NCI-H187 treated with DMSO at 0.1 percent for 48 hours (cell line): Measurements from ENCODE around the gene LRP3.
"Not testable (repeated sequence)": the region's sequence is repeated elsewhere in the genome, so short reads cannot be mapped to it uniquely, and the experiment has no call there.

ENCODE experiments used
- DNase-seq: peaks from one replicate; lab custom pipeline; 2025; lab: John Stamatoyannopoulos, UW

LRP3 gene, protein sequence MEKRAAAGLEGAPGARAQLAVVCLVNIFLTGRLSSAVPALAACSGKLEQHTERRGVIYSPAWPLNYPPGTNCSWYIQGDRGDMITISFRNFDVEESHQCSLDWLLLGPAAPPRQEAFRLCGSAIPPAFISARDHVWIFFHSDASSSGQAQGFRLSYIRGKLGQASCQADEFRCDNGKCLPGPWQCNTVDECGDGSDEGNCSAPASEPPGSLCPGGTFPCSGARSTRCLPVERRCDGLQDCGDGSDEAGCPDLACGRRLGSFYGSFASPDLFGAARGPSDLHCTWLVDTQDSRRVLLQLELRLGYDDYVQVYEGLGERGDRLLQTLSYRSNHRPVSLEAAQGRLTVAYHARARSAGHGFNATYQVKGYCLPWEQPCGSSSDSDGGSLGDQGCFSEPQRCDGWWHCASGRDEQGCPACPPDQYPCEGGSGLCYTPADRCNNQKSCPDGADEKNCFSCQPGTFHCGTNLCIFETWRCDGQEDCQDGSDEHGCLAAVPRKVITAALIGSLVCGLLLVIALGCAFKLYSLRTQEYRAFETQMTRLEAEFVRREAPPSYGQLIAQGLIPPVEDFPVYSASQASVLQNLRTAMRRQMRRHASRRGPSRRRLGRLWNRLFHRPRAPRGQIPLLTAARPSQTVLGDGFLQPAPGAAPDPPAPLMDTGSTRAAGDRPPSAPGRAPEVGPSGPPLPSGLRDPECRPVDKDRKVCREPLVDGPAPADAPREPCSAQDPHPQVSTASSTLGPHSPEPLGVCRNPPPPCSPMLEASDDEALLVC

GRCh38 chr19:33193865-33194362 is at the start of gene LRP3:
Gene LRP3 (plus strand): TSS chr19:33194330. CDS start chr19:33194786, 456 bp downstream.
- DNase-seq: no peak

- no peak for DNase-seq
These were observed 47.9 kb upstream of the LRP3 start for GRCh38 chr19:33146209-33146608.

DNA sequence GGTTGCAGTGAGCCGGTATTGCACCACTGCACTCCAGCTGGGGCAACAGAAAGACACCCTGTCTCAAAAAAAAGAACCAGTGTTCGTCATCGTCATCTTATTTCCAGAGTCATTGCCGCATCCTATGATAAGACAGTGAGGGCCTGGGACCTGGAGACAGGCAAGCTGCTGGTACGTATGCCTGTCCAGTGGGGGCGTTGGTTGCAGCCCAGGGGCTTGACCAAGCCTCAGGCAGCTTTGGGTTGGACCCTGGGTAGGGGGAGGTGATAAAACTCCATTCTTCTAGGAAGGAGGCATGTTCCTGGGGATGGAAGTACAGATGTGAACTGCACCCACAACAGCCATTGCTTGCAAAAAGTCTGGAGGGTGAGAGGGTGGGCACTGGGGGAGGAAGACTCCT is 46.6 kb upstream of the LRP3 start:
- DNase-seq: no peak

GRCh38 chr19:33150852-33151518 is 43.1 kb upstream of the LRP3 start:
- no peak for DNase-seq

DNA sequence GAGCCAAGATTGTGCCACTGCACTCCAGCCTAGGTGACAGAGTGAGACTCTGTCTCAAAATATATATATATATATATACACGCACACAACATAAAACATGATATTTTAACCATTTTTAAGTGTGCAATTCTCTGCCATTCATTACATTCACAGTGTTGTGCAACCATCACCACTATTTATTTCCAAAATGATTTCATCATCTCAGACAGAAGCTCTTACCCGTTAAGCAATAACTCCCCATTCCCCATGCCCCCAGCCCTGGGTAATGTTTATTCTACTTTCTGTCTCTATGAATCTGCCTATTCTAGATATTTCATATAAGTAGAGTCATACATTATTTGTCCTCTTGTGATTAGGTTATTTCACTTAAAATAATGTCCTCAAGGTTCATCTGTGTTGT is 42.0 kb upstream of the LRP3 start:
- DNase-seq: no peak

DNA sequence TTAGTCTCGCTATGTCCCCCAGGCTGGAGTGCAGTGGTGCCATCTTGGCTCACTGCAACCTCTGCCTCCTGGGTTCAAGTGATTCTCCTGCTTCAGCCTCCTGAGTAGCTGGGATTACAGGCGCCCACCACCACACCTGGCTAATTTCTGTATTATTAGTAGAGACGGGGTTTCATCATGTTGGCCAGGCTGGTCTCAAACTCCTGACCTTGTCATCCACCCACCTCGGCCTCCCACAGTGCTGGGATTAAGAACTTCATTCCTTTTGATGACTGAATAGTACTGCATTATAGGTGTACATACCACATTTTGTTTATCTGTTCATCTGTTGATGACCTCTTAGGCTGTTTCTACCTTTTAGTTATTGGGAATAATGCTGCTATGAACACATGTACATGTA is 41.5 kb upstream of the LRP3 start:
- DNase-seq: not testable (repeated sequence)

GRCh38 chr19:33154313-33154712 is 39.8 kb upstream of the LRP3 start:
- not testable (repeated sequence) for DNase-seq

GRCh38 chr19:33156334-33156733 is 37.8 kb upstream of the LRP3 start:
- no peak for DNase-seq

- no peak for DNase-seq
These were observed 36.2 kb upstream of the LRP3 start for GRCh38 chr19:33157906-33158305.

GRCh38 chr19:33158365-33158764 is 35.8 kb upstream of the LRP3 start:
- DNase-seq: no peak

DNA sequence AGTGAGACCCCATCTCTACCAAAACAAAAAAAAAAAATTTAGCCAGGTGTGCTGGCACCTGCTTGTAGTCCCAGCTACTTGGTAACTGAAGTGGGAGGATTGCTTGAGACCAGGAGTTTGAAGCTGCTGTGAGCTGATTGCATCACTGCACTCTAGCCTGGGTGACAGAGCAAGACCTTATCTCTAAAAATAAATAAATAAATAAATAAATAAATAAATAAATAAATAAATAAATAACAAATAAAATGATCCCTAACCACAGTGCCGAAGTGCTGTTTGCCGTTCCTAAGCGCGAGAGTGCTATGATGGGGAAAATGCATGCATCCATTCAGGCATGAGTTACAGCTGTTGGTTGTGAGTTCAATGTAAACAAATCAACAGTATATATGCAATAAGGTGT is 35.0 kb upstream of the LRP3 start:
- DNase-seq: no peak

DNA sequence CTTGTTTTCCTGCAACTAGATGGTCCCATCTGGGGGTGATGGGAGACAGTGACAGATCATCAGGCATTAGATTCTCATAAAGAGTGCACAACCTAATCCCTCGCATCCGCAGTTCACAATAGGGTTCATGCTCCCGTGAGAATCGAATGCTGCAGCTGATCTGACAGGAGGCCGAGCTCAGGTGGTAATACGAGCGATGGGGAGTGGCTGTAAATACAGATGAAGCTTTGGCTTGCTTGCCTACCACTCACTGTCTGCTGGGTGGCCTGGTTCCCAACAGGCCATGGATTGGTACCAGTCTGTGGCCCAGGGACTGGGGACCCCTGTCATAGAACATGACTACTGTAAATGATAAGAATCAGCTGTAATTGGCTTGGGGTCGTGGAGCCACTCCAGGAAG is 34.2 kb upstream of the LRP3 start:
- no peak for DNase-seq

DNA sequence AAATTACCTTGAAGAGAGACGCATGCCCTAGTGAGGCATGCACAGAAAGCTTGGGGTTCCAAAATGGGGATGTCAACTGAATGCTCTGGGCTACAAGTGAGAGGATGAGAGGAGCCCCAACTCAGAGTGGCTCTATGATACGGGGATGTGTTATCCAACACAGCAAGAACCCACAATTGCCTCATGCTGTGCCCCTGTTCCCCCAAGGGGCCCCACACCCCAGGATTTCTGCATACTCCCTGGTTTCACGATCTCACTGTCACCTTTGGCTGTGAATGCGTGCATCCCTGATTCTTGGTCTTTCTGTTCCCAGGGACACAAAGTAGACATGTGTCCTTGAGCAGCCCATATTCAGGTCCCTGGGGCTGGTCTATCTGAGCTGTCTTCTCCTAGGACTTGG is 32.9 kb upstream of the LRP3 start:
- no peak for DNase-seq

DNA sequence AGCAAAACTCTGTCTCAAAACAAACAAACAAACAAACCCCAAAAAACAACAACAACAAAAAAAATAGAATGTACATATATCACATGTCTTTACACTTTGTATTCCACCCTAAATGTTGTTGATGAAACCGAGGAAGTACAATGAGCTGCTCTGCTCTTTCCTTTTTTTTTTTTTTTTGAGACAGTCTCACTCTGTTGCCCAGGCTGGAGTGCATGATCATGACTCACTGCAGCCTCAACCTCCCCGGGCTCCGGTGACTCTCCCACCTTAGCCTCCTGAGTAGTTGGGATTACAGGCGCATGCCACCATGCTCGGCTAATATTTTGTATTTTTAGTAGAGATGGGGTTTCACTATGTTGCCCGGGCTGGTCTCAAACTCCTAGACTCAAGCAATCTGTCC is 30.6 kb upstream of the LRP3 start:
- no peak for DNase-seq

GRCh38 chr19:33166037-33166436 is 28.1 kb upstream of the LRP3 start:
- not testable (repeated sequence) for DNase-seq

DNA sequence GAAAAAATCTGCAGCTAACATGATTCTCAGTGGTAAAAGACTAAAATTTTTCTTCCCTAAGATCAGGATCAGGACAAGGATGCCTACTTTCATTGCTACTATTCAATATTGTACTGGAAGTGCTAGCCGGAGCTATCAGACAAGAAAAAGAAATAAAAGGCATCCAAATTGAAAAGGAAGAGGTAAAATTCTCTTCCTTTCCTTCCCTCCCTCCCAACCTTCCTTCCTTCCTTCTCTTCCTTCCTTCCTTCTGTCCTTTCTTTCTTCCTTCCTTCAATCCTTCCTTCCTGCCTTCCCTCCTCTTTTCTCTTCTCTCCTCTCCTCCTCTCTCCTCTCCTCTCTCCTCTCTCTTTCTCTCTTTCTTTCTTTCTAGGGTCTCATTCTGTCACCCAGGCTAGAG is 26.7 kb upstream of the LRP3 start:
- DNase-seq: no peak

DNA sequence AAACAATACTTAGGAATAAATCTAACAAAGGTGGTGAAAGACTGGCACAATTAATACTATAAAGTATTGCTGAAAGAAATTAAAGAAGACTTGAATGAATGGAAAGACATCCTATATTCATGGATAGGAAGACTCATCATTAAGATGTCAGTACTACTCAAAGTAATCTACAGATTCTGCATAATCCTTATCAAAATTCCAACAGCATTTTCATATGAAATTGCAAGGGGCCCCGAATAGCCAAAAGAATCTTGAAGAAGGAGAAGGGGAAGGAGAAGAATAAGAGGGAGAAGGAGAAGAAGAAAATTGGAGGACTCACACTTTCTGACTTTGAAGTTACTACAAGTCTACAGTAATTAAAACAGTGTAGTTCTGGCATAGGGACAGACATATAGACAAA is 25.6 kb upstream of the LRP3 start:
- DNase-seq: no peak

DNA sequence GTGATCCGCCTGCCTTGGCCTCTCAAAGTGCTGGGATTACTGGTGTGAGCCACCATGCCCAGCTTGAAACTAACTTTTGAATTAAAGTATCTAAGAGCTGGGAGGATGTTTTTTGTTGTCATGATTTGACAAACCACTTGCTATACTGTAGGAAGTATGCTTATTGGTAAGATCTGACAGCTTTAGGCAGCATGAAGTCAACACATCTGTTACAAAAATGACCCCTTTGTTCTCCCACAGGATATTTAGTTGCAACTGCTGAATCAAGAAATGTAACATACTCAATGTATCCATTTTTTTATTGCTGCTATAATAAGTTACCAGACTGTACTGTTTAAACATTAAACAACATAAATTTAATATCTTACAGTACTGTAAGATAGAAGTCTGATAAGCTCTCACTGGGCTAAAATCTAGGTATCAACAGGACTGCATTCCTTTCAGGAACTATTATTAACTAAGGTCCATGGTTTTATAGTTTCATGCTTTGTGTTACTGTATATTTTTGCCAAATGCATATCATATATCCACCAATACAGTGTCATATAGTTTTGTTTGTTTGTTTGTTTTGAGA is 22.8 kb upstream of the LRP3 start:
- no peak for DNase-seq

- no peak for DNase-seq
These were observed 22.2 kb upstream of the LRP3 start for GRCh38 chr19:33171916-33172359.

GRCh38 chr19:33174186-33174585 is 19.9 kb upstream of the LRP3 start:
- DNase-seq: no peak

DNA sequence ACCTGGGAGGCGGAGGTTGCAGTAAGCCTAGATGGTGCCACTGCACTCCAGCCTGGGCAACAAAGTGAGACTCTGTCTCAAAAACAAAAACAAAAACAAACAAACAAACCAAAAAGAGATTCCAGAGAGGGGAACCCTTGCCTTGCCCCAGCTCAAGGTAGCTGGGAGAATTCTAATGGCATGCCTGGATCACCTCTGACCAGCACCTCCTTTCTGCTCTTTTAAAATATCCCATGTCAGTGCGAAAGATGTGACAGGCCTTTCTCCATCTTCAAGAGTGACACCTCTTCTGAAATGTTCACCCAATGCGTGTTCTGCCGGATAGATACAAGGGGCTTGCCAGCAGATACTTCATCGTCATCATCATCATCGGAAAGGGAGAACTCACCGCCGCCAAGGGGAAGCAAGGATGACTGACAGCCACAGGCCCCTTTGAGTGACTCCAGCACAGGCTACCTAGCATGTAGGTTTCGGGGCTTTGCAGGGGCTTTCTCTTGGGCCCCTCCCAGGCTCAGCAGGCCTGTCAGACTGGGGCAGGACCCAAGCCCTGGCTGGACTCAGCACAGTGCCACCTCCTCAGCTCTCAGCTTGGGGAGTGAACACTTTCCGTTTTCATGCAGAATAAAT is 18.9 kb upstream of the LRP3 start:
- no peak for DNase-seq
